PC-9 (cell line): ENCODE results near the gene ZNF711. TPM values are rescaled to one million over a fixed set of nuclear protein-coding genes. Genes with fewer than 3 reads are reported as not detected.

Experiments used
- BruUV-seq: library from RNA; stranded (reverse); fragments of 400-500 nt; replicated peaks from 2 replicates; lab custom pipeline; 2021; lab: Mats Ljungman, UMichigan
- CTCF ChIA-PET: fragments of 300-600 bp; sonication (Branson Sonifier 250); formaldehyde crosslinking; loops from one replicate; lab custom pipeline; 2022; ENCODE audit warnings: antibody characterized with exemption; lab: Charles Lee
- POLR2A ChIA-PET: fragments of 300-600 bp; sonication (Branson Sonifier 250); formaldehyde crosslinking; loops from one replicate; lab custom pipeline; 2022; ENCODE audit warnings: antibody characterized with exemption; ENCODE audit not compliant: unreplicated experiment; lab: Charles Lee
- DNase-seq, 2 experiments: peaks; one replicate each; pipeline versions ENCODE4 v3.0.0 to v3.0.0-alpha.2; 2015 to 2022; ENCODE audit warnings: mixed read lengths in 1 of 2
- H2AFZ ChIP-seq: fragments of 200-600 bp; sonication (generic); 2 replicates; pipeline ENCODE4 v1.8.1; 2017; ENCODE audit warnings: antibody characterized with exemption
- H3F3A ChIP-seq: fragments of 200-600 bp; sonication (generic); 2 replicates; pipeline ENCODE4 v1.8.1; 2017; ENCODE audit warnings: antibody characterized with exemption, mild to moderate bottlenecking, low read depth; ENCODE audit not compliant: insufficient read depth
- H3K27ac ChIP-seq: fragments of 200-600 bp; sonication (generic); 2 replicates; pipeline ENCODE4 v1.6.1; 2016; ENCODE audit warnings: mixed run types
- H3K27me3 ChIP-seq: fragments of 200-600 bp; sonication (generic); 2 replicates; pipeline ENCODE4 v1.6.1; 2016; ENCODE audit warnings: low read depth, mixed run types; ENCODE audit not compliant: insufficient read depth
- H3K36me3 ChIP-seq: fragments of 200-600 bp; sonication (generic); 2 replicates; pipeline ENCODE4 v1.6.1; 2016; ENCODE audit warnings: low read depth, mixed run types
- H3K4me1 ChIP-seq: fragments of 200-600 bp; sonication (generic); replicated peaks from 2 replicates; pipeline ENCODE4 v1.6.1; 2016; ENCODE audit warnings: mixed run types; ENCODE audit not compliant: insufficient read depth
- H3K4me2 ChIP-seq: fragments of 200-600 bp; sonication (generic); 2 replicates; pipeline ENCODE4 v1.6.1; 2017; ENCODE audit warnings: mixed run types
- H3K4me3 ChIP-seq: fragments of 200-600 bp; sonication (generic); 2 replicates; pipeline ENCODE4 v1.6.1; 2016; ENCODE audit warnings: mixed run types
- H3K79me2 ChIP-seq: fragments of 200-600 bp; sonication (generic); 2 replicates; pipeline ENCODE4 v1.6.1; 2017; ENCODE audit warnings: low read depth, mixed run types
- H3K9me2 ChIP-seq: fragments of 200-600 bp; sonication (generic); 2 replicates; pipeline ENCODE4 v1.8.1; 2017; ENCODE audit warnings: mild to moderate bottlenecking; ENCODE audit not compliant: insufficient read depth
- H3K9me3 ChIP-seq: fragments of 200-600 bp; sonication (generic); 2 replicates; pipeline ENCODE4 v1.8.1; 2016; ENCODE audit warnings: low read depth; ENCODE audit not compliant: insufficient read depth
- H4K20me1 ChIP-seq: fragments of 200-600 bp; sonication (generic); 2 replicates; pipeline ENCODE4 v1.8.1; 2017; ENCODE audit not compliant: insufficient read depth
- CTCF ChIP-seq: fragments of 200-600 bp; sonication (generic); conservative IDR thresholded peaks from 2 replicates; pipeline ENCODE4 v1.6.1; 2017; ENCODE audit warnings: mixed run types, antibody characterized with exemption, mild to moderate bottlenecking, moderate library complexity
- EZH2 ChIP-seq: fragments of 200-600 bp; sonication (generic); IDR thresholded peaks from 2 replicates; pipeline ENCODE4 v1.8.0; 2017; ENCODE audit warnings: antibody characterized with exemption, low read depth
- intact Hi-C: fragments of 100-400 bp; cut with micrococcal nuclease; formaldehyde crosslinking; loops from one replicate; pipeline ENCODE4 v1.10.0; 2022; ENCODE audit not compliant: unreplicated experiment
- total RNA-seq: library from RNA; stranded (reverse); gene quantifications from 2 replicates; pipeline ENCODE4 v1.2.3, GENCODE V29; 2021

ZNF711 gene
- total RNA-seq, 1 experiment from 2014 or later: not detected

- no TSS peak for BruUV-seq
These were observed 29.8 kb upstream of the ZNF711 start for GRCh38 chrX:85213792-85214530.

GRCh38 chrX:85215946-85216345, 27.8 kb upstream of the ZNF711 start:
- no peaks in the 10 kb centered on the region for H4K20me1 ChIP-seq
- H3K79me2 ChIP-seq: no peaks in the 10 kb centered on the region
- no peaks in the 10 kb centered on the region for H3K27me3 ChIP-seq
- intact Hi-C loops: no loop called here
- POLR2A ChIA-PET: no interaction called here
- no peak overlapping the region for H3K4me2 ChIP-seq
- DNase-seq: no peak
- no peak overlapping the region for H3K4me3 ChIP-seq
- no TSS peak for BruUV-seq
- TF ChIP-seq CTCF: no peak
- CTCF ChIA-PET: no interaction called here
- no peaks in the 10 kb centered on the region for H3K9me3 ChIP-seq
- no peak overlapping the region for H3K27ac ChIP-seq
- no peaks in the 10 kb centered on the region for H3K4me1 ChIP-seq
- H3K36me3 ChIP-seq: no peaks in the 10 kb centered on the region
- no peak overlapping the region for H2AFZ ChIP-seq
- H3F3A ChIP-seq: no peaks in the 10 kb centered on the region
- H3K9me2 ChIP-seq: no peaks in the 10 kb centered on the region

More at GRCh38 chrX:85213792-85214530, 29.8 kb upstream of the ZNF711 start:
- Histone ChIP-seq H3K4me3 (no peak overlapping the region), H3K9me2 (no peaks in the 10 kb centered on the region), H3K79me2 (no peaks in the 10 kb centered on the region), H4K20me1 (no peaks in the 10 kb centered on the region), H2AFZ (no peak overlapping the region), H3K36me3 (no peaks in the 10 kb centered on the region), H3K9me3 (no peaks in the 10 kb centered on the region), H3K27ac (no peak overlapping the region), H3K27me3 (no peaks in the 10 kb centered on the region), H3K4me2 (no peak overlapping the region), H3K4me1 (no peaks in the 10 kb centered on the region), H3F3A (no peaks in the 10 kb centered on the region)
- CTCF ChIA-PET: no interaction called here
- intact Hi-C loops: no loop called here
- DNase-seq: no peak
- no peak for TF ChIP-seq EZH2
- no peak for TF ChIP-seq CTCF
- POLR2A ChIA-PET: no interaction called here

- Histone ChIP-seq H3K79me2 (no peaks in the 10 kb centered on the region), H4K20me1 (no peaks in the 10 kb centered on the region), H3K36me3 (no peaks in the 10 kb centered on the region), H3K4me1 (no peaks in the 10 kb centered on the region), H3K27me3 (no peaks in the 10 kb centered on the region), H3K4me2 (no peak overlapping the region), H3K27ac (no peak overlapping the region), H3K4me3 (no peak overlapping the region), H3K9me3 (no peaks in the 10 kb centered on the region), H3K9me2 (no peaks in the 10 kb centered on the region), H2AFZ (no peak overlapping the region), H3F3A (no peaks in the 10 kb centered on the region)
- ChIA-PET CTCF (no interaction called here), POLR2A (no interaction called here)
- TF ChIP-seq CTCF (no peak), EZH2 (no peak)
- BruUV-seq: no TSS peak
- no peak for DNase-seq
- intact Hi-C loops: no loop called here
These were observed 22.4 kb upstream of the ZNF711 start for GRCh38 chrX:85221361-85221760.
